ENCODE measurements around the gene BSDC1. TPM values are rescaled to one million over a fixed set of nuclear protein-coding genes. Genes with fewer than 3 reads are reported as not detected.
"Not testable (repeated sequence)": the region's sequence is repeated elsewhere in the genome, so short reads cannot be mapped to it uniquely, and the experiment has no call there.

The BSDC1 gene
- total RNA-seq, 4 donors from 2014 or later, result 56.5 to 74.2 (median 70.0) TPM

- peak; percentile 13 for ATAC-seq
- WGBS, 2 donors (ENCODE audit: low coverage in 1 of 2), result 40% methylated on average over 3 of the region's 35 CpGs; no CpG with 5 or more reads in 1 of the 2 donors
- H3K4me1 ChIP-seq, result peaks cover 0 to 22% (median 12%) of the 10 kb centered on the region in 3 donors
- H3K4me3 ChIP-seq, result peak overlapping the region in 1 of 2 donors; percentile 52
- no peaks in the 10 kb centered on the region for H3K9me3 ChIP-seq
- peaks cover 0 to 35% of the 10 kb centered on the region in 2 donors for H3K36me3 ChIP-seq
- no peak for TF ChIP-seq POLR2A (IDR thresholded peaks at IDR 0.05)
- TF ChIP-seq POLR2AphosphoS5 (IDR thresholded peaks at IDR 0.05), result no peak
- no peak for TF ChIP-seq EP300 (IDR thresholded peaks at IDR 0.05)
- TF ChIP-seq CTCF (IDR thresholded peaks at IDR 0.05), result no peak
- H3K27ac ChIP-seq, result peak overlapping the region in 1 of 4 donors; percentile 71
- no peaks in the 10 kb centered on the region for H3K27me3 ChIP-seq
These were observed 33.0 kb downstream of the BSDC1 start for GRCh38 chr1:32361308-32361673.

- Histone ChIP-seq H3K9me3 (no peaks in the 10 kb centered on the region), H3K4me3 (no peak overlapping the region), H3K36me3 (peaks cover 0 to 14% of the 10 kb centered on the region in 2 donors), H3K4me1 (peaks cover 0 to 40% (median 19%) of the 10 kb centered on the region in 3 donors), H3K27ac (no peak overlapping the region), H3K27me3 (no peaks in the 10 kb centered on the region)
- WGBS, 2 donors (ENCODE audit: low coverage in 1 of 2), result 85% methylated on average over 3 of the region's 3 CpGs; no CpG with 5 or more reads in 1 of the 2 donors
- no peak for TF ChIP-seq CTCF (IDR thresholded peaks at IDR 0.05)
- TF ChIP-seq POLR2A (IDR thresholded peaks at IDR 0.05), result no peak
- TF ChIP-seq POLR2AphosphoS5 (IDR thresholded peaks at IDR 0.05), result no peak
- no peak for TF ChIP-seq EP300 (IDR thresholded peaks at IDR 0.05)
- ATAC-seq, result no peak
These were observed 35.8 kb downstream of the BSDC1 start for GRCh38 chr1:32358435-32358834.

GRCh38 chr1:32357614-32358013 lies 36.6 kb downstream of the BSDC1 start:
- H3K27ac ChIP-seq, result no peak overlapping the region
- H3K9me3 ChIP-seq, result no peaks in the 10 kb centered on the region
- H3K27me3 ChIP-seq, result no peaks in the 10 kb centered on the region
- no peak for TF ChIP-seq POLR2AphosphoS5 (IDR thresholded peaks at IDR 0.05)
- no peak for TF ChIP-seq CTCF (IDR thresholded peaks at IDR 0.05)
- TF ChIP-seq EP300 (IDR thresholded peaks at IDR 0.05), result no peak
- no peak for TF ChIP-seq POLR2A (IDR thresholded peaks at IDR 0.05)
- peaks cover 0 to 44% (median 27%) of the 10 kb centered on the region in 3 donors for H3K4me1 ChIP-seq
- no peak overlapping the region for H3K4me3 ChIP-seq
- ATAC-seq, result no peak
- 70 to 71% methylated on average over 2 to 4 of the region's 6 CpGs for WGBS, 2 donors (ENCODE audit: low coverage in 1 of 2)
- H3K36me3 ChIP-seq, result peaks cover 0 to 7% of the 10 kb centered on the region in 2 donors

GRCh38 chr1:32356478-32356877 lies 37.8 kb downstream of the BSDC1 start:
- whole genome bisulfite sequencing, 2 donors (ENCODE audit: low coverage in 1 of 2), result 80% methylated on average over 1 of the region's 1 CpG; no CpG with 5 or more reads in 1 of the 2 donors
- Histone ChIP-seq H3K36me3 (peaks cover 0 to 7% of the 10 kb centered on the region in 2 donors), H3K27ac (no peak overlapping the region), H3K9me3 (no peaks in the 10 kb centered on the region), H3K4me1 (peaks cover 0 to 43% (median 24%) of the 10 kb centered on the region in 3 donors), H3K27me3 (no peaks in the 10 kb centered on the region), H3K4me3 (no peak overlapping the region)
- TF ChIP-seq EP300 (IDR thresholded peaks at IDR 0.05) (no peak), CTCF (IDR thresholded peaks at IDR 0.05) (no peak), POLR2A (IDR thresholded peaks at IDR 0.05) (no peak), POLR2AphosphoS5 (IDR thresholded peaks at IDR 0.05) (no peak)
- ATAC-seq, result no peak

GRCh38 chr1:32355778-32356177 lies 38.5 kb downstream of the BSDC1 start:
- H3K4me3 ChIP-seq, H3K27me3 ChIP-seq, H3K36me3 ChIP-seq, H3K9me3 ChIP-seq, ATAC-seq, H3K27ac ChIP-seq: not testable (repeated sequence)
- WGBS, 2 donors (ENCODE audit: low coverage in 1 of 2), result 85% methylated on average over 5 of the region's 6 CpGs; no CpG with 5 or more reads in 1 of the 2 donors
- H3K4me1 ChIP-seq, result peaks cover 0 to 39% (median 21%) of the 10 kb centered on the region in 3 donors
